Caco-2 (cell line): ENCODE measurements around the gene KLC4. TPM values are rescaled to one million over a fixed set of nuclear protein-coding genes. Genes with fewer than 3 reads are reported as not detected.
"Not testable (repeated sequence)": the region's sequence is repeated elsewhere in the genome, so short reads cannot be mapped to it uniquely, and the experiment has no call there.

ENCODE experiments used
- BruUV-seq: library from RNA; stranded (reverse); fragments of 400-500 nt; replicated peaks from 2 replicates; lab custom pipeline; 2021; lab: Mats Ljungman, UMichigan
- CTCF ChIA-PET: fragments of 300-600 bp; sonication (Branson Sonifier 250); formaldehyde crosslinking; loops from one replicate; lab custom pipeline; 2022; ENCODE audit warnings: antibody characterized with exemption; lab: Charles Lee
- POLR2A ChIA-PET: fragments of 300-600 bp; sonication (Branson Sonifier 250); formaldehyde crosslinking; loops from one replicate; lab custom pipeline; 2022; ENCODE audit warnings: antibody characterized with exemption; lab: Charles Lee
- DNase-seq, 2 experiments: peaks; one replicate each; pipeline versions ENCODE4 v3.0.0 to v3.0.0-alpha.2; 2020 to 2022
- H3K27me3 ChIP-seq: replicated peaks from 2 replicates; pipeline ENCODE4 v1.6.0; 2011; ENCODE audit warnings: low read length; ENCODE audit not compliant: control insufficient read depth, insufficient read depth
- H3K36me3 ChIP-seq: 2 replicates; pipeline ENCODE4 v1.5.1; 2011; ENCODE audit warnings: low read length; ENCODE audit not compliant: control insufficient read depth, insufficient read depth
- H3K4me1 ChIP-seq: fragments of 250-450 bp; sonication (Bioruptor Pico); 2 replicates; pipeline ENCODE4 v1.5.1; 2020; ENCODE audit warnings: mild to moderate bottlenecking
- H3K4me3 ChIP-seq: 2 replicates; pipeline ENCODE4 v1.5.1; 2011; ENCODE audit warnings: low read depth, mild to moderate bottlenecking, control low read depth, low read length
- H3K9me3 ChIP-seq: fragments of 250-450 bp; sonication (Bioruptor Pico); 2 replicates; pipeline ENCODE4 v1.5.1; 2020; ENCODE audit warnings: mild to moderate bottlenecking, moderate library complexity
- H3K27ac Mint-ChIP-seq: one replicate; pipeline ENCODE4 v1.8.0; 2022; ENCODE audit warnings: mixed read lengths; ENCODE audit not compliant: unreplicated experiment
- H3K27me3 Mint-ChIP-seq: one replicate; pipeline ENCODE4 v1.8.0; 2022; ENCODE audit warnings: mixed read lengths; ENCODE audit not compliant: insufficient read depth, unreplicated experiment
- H3K36me3 Mint-ChIP-seq: one replicate; pipeline ENCODE4 v1.8.0; 2022; ENCODE audit warnings: mild to moderate bottlenecking, mixed read lengths; ENCODE audit not compliant: insufficient read depth, unreplicated experiment
- H3K4me1 Mint-ChIP-seq: one replicate; pipeline ENCODE4 v1.8.0; 2022; ENCODE audit warnings: low read depth, mixed read lengths; ENCODE audit not compliant: unreplicated experiment
- H3K4me3 Mint-ChIP-seq: one replicate; pipeline ENCODE4 v1.8.0; 2022; ENCODE audit warnings: mild to moderate bottlenecking, moderate library complexity, mixed read lengths; ENCODE audit not compliant: unreplicated experiment
- H3K9me3 Mint-ChIP-seq: one replicate; pipeline ENCODE4 v1.8.0; 2022; ENCODE audit warnings: mixed read lengths; ENCODE audit not compliant: unreplicated experiment
- CTCF ChIP-seq, 2 experiments: fragments of 200-600 bp in 1 of 2; IDR thresholded peaks; 1 replicate in 1 of 2; 2 replicates in 1 of 2; pipeline versions ENCODE4 v1.5.1 to v1.8.0; 2011 to 2022; ENCODE audit warnings: antibody characterized with exemption in 1 of 2, control low read depth in 1 of 2, inconsistent platforms in 1 of 2, low read depth in 1 of 2, low read length in 1 of 2, mild to moderate bottlenecking in 1 of 2, moderate library complexity in 1 of 2; ENCODE audit not compliant: insufficient read depth in 1 of 2, severe bottlenecking in 1 of 2, unreplicated experiment in 1 of 2
- intact Hi-C: fragments of 100-400 bp; cut with micrococcal nuclease; formaldehyde crosslinking; loops from one replicate; pipeline ENCODE4 v1.10.0; 2022; ENCODE audit not compliant: unreplicated experiment
- total RNA-seq: library from RNA; stranded (reverse); gene quantifications from 2 replicates; pipeline ENCODE4 v1.2.3, GENCODE V29; 2022

The KLC4 gene
- total RNA-seq, 1 experiment from 2014 or later = 47.7 TPM

- no peak for TF ChIP-seq CTCF (IDR thresholded peaks at IDR 0.05; ENCODE audit: insufficient read depth in 1 of 2, low read depth in 1 of 2, low read length in 1 of 2, severe bottlenecking in 1 of 2, unreplicated experiment in 1 of 2)
- intact Hi-C loops = no loop called here
- no peaks in the 10 kb centered on the region for H3K9me3 ChIP-seq
- POLR2A ChIA-PET = no interaction called here
- Mint-ChIP-seq H3K36me3 (peaks cover 6% of the 10 kb centered on the region), H3K4me1 (peaks cover 20% of the 10 kb centered on the region), H3K27ac (no peak overlapping the region), H3K27me3 (no peaks in the 10 kb centered on the region), H3K9me3 (no peaks in the 10 kb centered on the region), H3K4me3 (no peak overlapping the region)
- CTCF ChIA-PET = no interaction called here
- H3K36me3 ChIP-seq = no peaks in the 10 kb centered on the region
- H3K4me1 ChIP-seq = peaks cover 14% of the 10 kb centered on the region
- no peak for DNase-seq
- BruUV-seq = no TSS peak
- H3K27me3 ChIP-seq = no peaks in the 10 kb centered on the region
- no peak overlapping the region for H3K4me3 ChIP-seq
Observed at GRCh38 chr6:43115365-43115764, 55.9 kb downstream of the KLC4 start.

- CTCF ChIA-PET, H3K36me3 ChIP-seq, DNase-seq, POLR2A ChIA-PET, H3K9me3 ChIP-seq, H3K27me3 Mint-ChIP-seq, H3K27ac Mint-ChIP-seq, H3K9me3 Mint-ChIP-seq, intact Hi-C loops, H3K4me3 Mint-ChIP-seq, BruUV-seq, H3K27me3 ChIP-seq, H3K4me3 ChIP-seq, H3K36me3 Mint-ChIP-seq: not testable (repeated sequence)
- H3K4me1 Mint-ChIP-seq = peaks cover 22% of the 10 kb centered on the region
- H3K4me1 ChIP-seq = peaks cover 14% of the 10 kb centered on the region
Observed at GRCh38 chr6:43117466-43117865, 58.0 kb downstream of the KLC4 start.

GRCh38 chr6:43119482-43119881, 60.1 kb downstream of the KLC4 start:
- POLR2A ChIA-PET = no interaction called here
- no peaks in the 10 kb centered on the region for H3K36me3 ChIP-seq
- Mint-ChIP-seq H3K9me3 (no peaks in the 10 kb centered on the region), H3K27ac (no peak overlapping the region), H3K4me1 (peaks cover 13% of the 10 kb centered on the region), H3K27me3 (no peaks in the 10 kb centered on the region), H3K36me3 (peaks cover 10% of the 10 kb centered on the region), H3K4me3 (no peak overlapping the region)
- intact Hi-C loops = no loop called here
- no peak for DNase-seq
- BruUV-seq = no TSS peak
- CTCF ChIA-PET = no interaction called here
- no peaks in the 10 kb centered on the region for H3K9me3 ChIP-seq
- TF ChIP-seq CTCF (IDR thresholded peaks at IDR 0.05; ENCODE audit: insufficient read depth in 1 of 2, low read depth in 1 of 2, low read length in 1 of 2, severe bottlenecking in 1 of 2, unreplicated experiment in 1 of 2) = no peak
- no peaks in the 10 kb centered on the region for H3K27me3 ChIP-seq
- H3K4me1 ChIP-seq = peaks cover 2% of the 10 kb centered on the region
- no peak overlapping the region for H3K4me3 ChIP-seq
